K562 (cell line): ENCODE data around the gene OR52A5. TPM values are rescaled to one million over a fixed set of nuclear protein-coding genes. Genes with fewer than 3 reads are reported as not detected.

Experiments
- ATAC-seq: fragments of 200-7000 bp; cut with Tn5 transposase; 3 replicates; pipeline ENCODE4 v1.9.1; 2020; ENCODE audit warnings: moderate library complexity
- BruUV-seq: library from RNA; stranded (reverse); fragments of 400-500 nt; replicated peaks from 2 replicates; lab custom pipeline; 2021; lab: Mats Ljungman, UMichigan
- CTCF ChIA-PET: fragments of 300-600 bp; formaldehyde crosslinking; extraction: SDS; loops from one replicate; lab custom pipeline; 2021; ENCODE audit warnings: low intra/inter-chr PET ratio; lab: Yijun Ruan, JAX
- POLR2A ChIA-PET: fragments of 300-600, 350-650 bp; sonication (Branson Sonifier 250); formaldehyde crosslinking; extraction: SDS; loops from one replicate; lab custom pipeline; 2021; ENCODE audit warnings: antibody characterized with exemption, inconsistent platforms; lab: Yijun Ruan, JAX
- DNase-seq, 4 experiments: peaks; one replicate each; pipeline versions ENCODE4 v3.0.0 to v3.0.0-alpha.2; 2011 to 2018; ENCODE audit warnings: low spot score in 3 of 4, mixed read lengths in 3 of 4; ENCODE audit errors: extremely low read depth in 1 of 4
- FAIRE-seq: peaks from 2 replicates; lab custom pipeline; 2011; peaks lifted over from hg19 to GRCh38; lab: Jason Lieb, UNC
- H2AFZ ChIP-seq: 2 replicates; pipeline ENCODE4 v1.6.0; 2011; ENCODE audit warnings: low read depth, low read length, control low read depth, inconsistent platforms
- H3K27ac ChIP-seq: fragments of 200-600 bp; 3 replicates; pipeline ENCODE4 v1.8.0; 2011; ENCODE audit warnings: low read depth, mild to moderate bottlenecking, control low read depth, inconsistent platforms, low read length, moderate library complexity, mixed read lengths; ENCODE audit errors: extremely low read depth
- H3K27me3 ChIP-seq, 2 experiments: fragments of 300-600 bp in 1 of 2; 2 replicates in 1 of 2; 3 replicates in 1 of 2; pipeline versions ENCODE4 v1.6.0 to v1.8.0; 2011; ENCODE audit warnings: inconsistent platforms in 2 of 2, low read length in 2 of 2, mild to moderate bottlenecking in 1 of 2, mixed read lengths in 1 of 2, moderate library complexity in 1 of 2; ENCODE audit not compliant: control insufficient read depth in 2 of 2, insufficient read depth in 2 of 2
- H3K36me3 ChIP-seq: fragments of 300-600 bp; 3 replicates; pipeline ENCODE4 v1.8.0; 2011; ENCODE audit warnings: mild to moderate bottlenecking, low read length, inconsistent platforms; ENCODE audit not compliant: control insufficient read depth, insufficient read depth
- H3K4me1 ChIP-seq, 2 experiments: fragments of 200-600 bp in 1 of 2; replicated peaks in 1 of 2; 2 replicates in 1 of 2; 3 replicates in 1 of 2; pipeline versions ENCODE4 v1.5.1 to v1.8.0; 2011; ENCODE audit warnings: inconsistent platforms in 2 of 2, low read length in 2 of 2, mild to moderate bottlenecking in 1 of 2, mixed read lengths in 1 of 2, moderate library complexity in 1 of 2; ENCODE audit not compliant: control insufficient read depth in 2 of 2, insufficient read depth in 2 of 2
- H3K4me2 ChIP-seq: 2 replicates; pipeline ENCODE4 v1.6.1; 2011; ENCODE audit warnings: low read length, control low read depth, inconsistent platforms, mixed read lengths; ENCODE audit not compliant: insufficient read depth
- H3K4me3 ChIP-seq: fragments of 200-600 bp; sonication (generic), shearing (Covaris generic); 2 replicates; pipeline ENCODE4 v1.5.1; 2016; ENCODE audit warnings: control low read depth, inconsistent platforms
- H3K79me2 ChIP-seq: fragments of 200-600 bp; 3 replicates; pipeline ENCODE4 v1.8.0; 2011; ENCODE audit warnings: low read length, inconsistent platforms; ENCODE audit not compliant: control insufficient read depth, insufficient read depth
- H3K9ac ChIP-seq, 2 experiments: 2 replicates each; pipeline versions ENCODE4 v1.6.0 to v1.6.1; 2011; ENCODE audit warnings: low read depth in 2 of 2, low read length in 2 of 2, control low read depth in 1 of 2, inconsistent platforms in 1 of 2, mild to moderate bottlenecking in 1 of 2, mixed read lengths in 1 of 2; ENCODE audit not compliant: insufficient read depth in 1 of 2
- H3K9me1 ChIP-seq: one replicate; pipeline ENCODE4 v1.6.0; 2011; ENCODE audit warnings: inconsistent platforms, mild to moderate bottlenecking, low read length, moderate library complexity; ENCODE audit not compliant: control insufficient read depth, insufficient read depth
- H3K9me3 ChIP-seq: replicated peaks from 2 replicates; pipeline ENCODE4 v1.5.1; 2011; ENCODE audit warnings: low read depth, low read length, inconsistent platforms; ENCODE audit not compliant: control insufficient read depth, insufficient read depth
- H4K20me1 ChIP-seq: replicated peaks from 2 replicates; pipeline ENCODE4 v1.6.1; 2011; ENCODE audit warnings: low read length, inconsistent platforms, mixed read lengths; ENCODE audit not compliant: control insufficient read depth, insufficient read depth
- HNRNPK ChIP-seq: fragments of 200-400 bp; formaldehyde crosslinking; IDR thresholded peaks from one replicate; pipeline ENCODE4 v1.6.1; 2018; ENCODE audit warnings: mild to moderate bottlenecking, low read depth, low read length; ENCODE audit not compliant: poor library complexity, severe bottlenecking
- RCOR1 ChIP-seq, 2 experiments: IDR thresholded peaks; 2 replicates each; pipeline ENCODE4 v1.6.1; 2012; ENCODE audit warnings: low read depth in 2 of 2, low read length in 2 of 2, borderline replicate concordance in 1 of 2, improper control_type of control experiment in 1 of 2
- ZBTB40 ChIP-seq, 2 experiments: fragments of 450-650 bp in 1 of 2; sonication (generic) in 1 of 2; formaldehyde crosslinking in 1 of 2; IDR thresholded peaks; 2 replicates each; pipeline versions ENCODE4 v1.7.1 to v1.9.0; 2016 to 2022; ENCODE audit warnings: inconsistent platforms in 1 of 2, mild to moderate bottlenecking in 1 of 2, missing genetic modification reagents in 1 of 2
- ZNF217 ChIP-seq: sonication (generic); formaldehyde crosslinking; IDR thresholded peaks from 2 replicates; pipeline ENCODE4 v1.8.0; 2022; ENCODE audit warnings: mild to moderate bottlenecking, missing genetic modification reagents
- ZNF398 ChIP-seq: fragments of 250-450 bp; sonication (Bioruptor Pico); IDR thresholded peaks from 2 replicates; pipeline ENCODE4 v1.8.0; 2021; ENCODE audit warnings: moderate library complexity, mild to moderate bottlenecking, inconsistent platforms
- ZNF431 ChIP-seq: sonication (generic); formaldehyde crosslinking; IDR thresholded peaks from 2 replicates; pipeline ENCODE4 v1.8.0; 2022; ENCODE audit warnings: mild to moderate bottlenecking, missing genetic modification reagents
- WGBS: fragments of 100-300 bp; shearing (Covaris generic); methylation state at CpG from one replicate; pipeline ENCODE4 v1.1.6; 2016; ENCODE audit warnings: low coverage, mixed read lengths; ENCODE audit not compliant: insufficient coverage; ENCODE audit errors: missing lambda C conversion rate; 5-methylcytosine and 5-hydroxymethylcytosine counted together
- in situ Hi-C: fragments of 300-500 bp; cut with MboI; formaldehyde crosslinking; loops from 4 replicates; pipeline ENCODE4 v1.15.0; 2018; ENCODE audit warnings: inconsistent platforms, mixed read lengths
- intact Hi-C: fragments of 100-400 bp; cut with micrococcal nuclease; formaldehyde crosslinking; loops from 2 replicates; pipeline ENCODE4 v1.14.2; 2022
- polyA plus RNA-seq, 8 experiments: library from polyadenylated mRNA; depleted of rRNA in 4 of 8; stranded (reverse) in 5 of 8; unstranded in 3 of 8; fragments of >200 nt; fragmentation: Nextera tagmentation in 2 of 8; fragmentation: Illumina TruSeq in 1 of 8; extraction: Ambion mirVana in 2 of 8; extraction: Trizol in 1 of 8; gene quantifications; 2 replicates each; pipeline versions ENCODE4 v1.2.1 to v1.2.3, GENCODE V29; 2011 to 2014; ENCODE audit warnings: inconsistent platforms in 1 of 8, missing spikeins in 1 of 8
- total RNA-seq, 7 experiments: library from RNA; depleted of rRNA in 6 of 7; stranded (reverse); fragments of >200 nt in 6 of 7; fragmentation: Illumina TruSeq in 2 of 7; extraction: Trizol in 2 of 7; gene quantifications; 2 replicates each; pipeline versions ENCODE4 v1.2.1 to v1.2.3, GENCODE V29; 2011 to 2021; ENCODE audit warnings: low replicate concordance in 1 of 7

The OR52A5 gene
- total and polyA plus RNA-seq, 9 of the 15 experiments (the other 6 are each of a cell fraction or from before 2014, with no cell fraction given) = 0.04 to 1.1 (median 0.94) TPM; not detected in 6

- POLR2A ChIA-PET = no interaction called here
- in situ Hi-C loops = no loop called here
- ATAC-seq = no peak
- no TSS peak for BruUV-seq
- FAIRE-seq = no peak
- Histone ChIP-seq H3K4me1 (peaks cover 0 to 2% of the 10 kb centered on the region in 2 experiments; a peak in 2 of 5 replicates), H3K4me3 (no peak overlapping the region), H4K20me1 (no peaks in the 10 kb centered on the region), H3K27ac (no peak overlapping the region), H3K4me2 (no peak overlapping the region), H3K9ac (no peak overlapping the region), H3K79me2 (no peaks in the 10 kb centered on the region), H2AFZ (no peak overlapping the region), H3K27me3 (no peaks in the 10 kb centered on the region)
- CTCF ChIA-PET = no interaction called here
- no peak for DNase-seq
- intact Hi-C loops = no loop called here
- TF ChIP-seq ZBTB40 (IDR thresholded peaks at IDR 0.05) (no peak), ZBTB40 (CRISPR knock-in tag; IDR thresholded peaks at IDR 0.05) (no peak), ZNF398 (CRISPR knock-in tag) (no peak), RCOR1 (IDR thresholded peaks at IDR 0.05; ENCODE audit: borderline replicate concordance in 1 of 2, low read depth in 2 of 2, low read length in 2 of 2) (no peak), ZNF217 (CRISPR knock-in tag) (no peak), HNRNPK (peak; percentile 90), ZNF431 (CRISPR knock-in tag) (no peak)
- TF ChIP-seq, all 486 proteins: peak for 1
- no peaks in the 10 kb centered on the region for H3K9me1 ChIP-seq
- H3K9me3 ChIP-seq = no peaks in the 10 kb centered on the region
- 55% methylated on average over 1 of the region's 1 CpG for WGBS
- no peaks in the 10 kb centered on the region for H3K36me3 ChIP-seq
Observed at GRCh38 chr11:5118893-5119292, 19.3 kb downstream of the OR52A5 start.
